GM13977 (cell line): Measurements from ENCODE around the gene RAB10.

ENCODE experiments used
- DNase-seq: peaks from one replicate; pipeline ENCODE4 v3.0.0; 2012; ENCODE audit warnings: low spot score
- in situ Hi-C: fragments of 300-500 bp; cut with MboI; formaldehyde crosslinking; loops from one replicate; pipeline ENCODE4 v1.12.0; 2022; ENCODE audit warnings: low sequenced_read_pairs, low pct_unique_long_range_greater_than_20kb, mixed read lengths, inconsistent platforms; ENCODE audit not compliant: unreplicated experiment
- TF ChIP-seq, protein P1 (sequence below): IDR thresholded peaks from 2 replicates; pipeline ENCODE4 v1.5.1; 2012; ENCODE audit warnings: mild to moderate bottlenecking, control low read depth; ENCODE audit not compliant: insufficient read depth; ENCODE audit errors: extremely low read depth, missing control alignments

The RAB10 gene

DNA sequence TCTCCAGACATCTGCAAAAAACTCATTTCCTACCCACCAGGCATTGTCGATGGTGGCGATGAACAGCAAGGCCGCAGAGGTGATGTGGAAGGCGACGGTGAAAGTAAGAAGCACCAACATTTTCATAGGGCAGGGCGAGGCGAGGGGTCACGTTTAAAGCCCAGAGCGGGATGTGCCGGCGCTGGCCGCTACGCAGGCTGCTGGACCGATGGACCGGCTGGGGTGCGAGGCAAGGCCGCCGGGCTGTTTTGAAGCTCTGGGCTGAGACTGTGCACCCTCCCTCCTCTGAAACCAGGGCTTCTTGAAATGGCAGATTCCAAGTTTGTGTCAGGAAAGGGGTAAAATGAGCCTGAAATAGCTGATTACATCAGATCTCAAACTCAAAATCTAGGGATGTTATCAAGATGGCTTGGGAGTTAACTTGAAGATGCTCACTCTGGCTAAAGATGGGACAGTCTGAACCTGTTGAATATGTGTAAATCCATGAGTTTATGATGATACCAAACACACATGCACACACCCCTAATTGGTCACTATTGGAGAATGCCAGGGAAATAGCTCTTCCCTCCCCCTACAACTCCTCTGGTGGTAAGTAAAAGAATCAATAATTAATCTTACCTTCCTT lies 107.4 kb downstream of the RAB10 start:
- TF ChIP-seq, protein P1, sequence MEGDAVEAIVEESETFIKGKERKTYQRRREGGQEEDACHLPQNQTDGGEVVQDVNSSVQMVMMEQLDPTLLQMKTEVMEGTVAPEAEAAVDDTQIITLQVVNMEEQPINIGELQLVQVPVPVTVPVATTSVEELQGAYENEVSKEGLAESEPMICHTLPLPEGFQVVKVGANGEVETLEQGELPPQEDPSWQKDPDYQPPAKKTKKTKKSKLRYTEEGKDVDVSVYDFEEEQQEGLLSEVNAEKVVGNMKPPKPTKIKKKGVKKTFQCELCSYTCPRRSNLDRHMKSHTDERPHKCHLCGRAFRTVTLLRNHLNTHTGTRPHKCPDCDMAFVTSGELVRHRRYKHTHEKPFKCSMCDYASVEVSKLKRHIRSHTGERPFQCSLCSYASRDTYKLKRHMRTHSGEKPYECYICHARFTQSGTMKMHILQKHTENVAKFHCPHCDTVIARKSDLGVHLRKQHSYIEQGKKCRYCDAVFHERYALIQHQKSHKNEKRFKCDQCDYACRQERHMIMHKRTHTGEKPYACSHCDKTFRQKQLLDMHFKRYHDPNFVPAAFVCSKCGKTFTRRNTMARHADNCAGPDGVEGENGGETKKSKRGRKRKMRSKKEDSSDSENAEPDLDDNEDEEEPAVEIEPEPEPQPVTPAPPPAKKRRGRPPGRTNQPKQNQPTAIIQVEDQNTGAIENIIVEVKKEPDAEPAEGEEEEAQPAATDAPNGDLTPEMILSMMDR = no peak
- in situ Hi-C loops = loop anchor here (10.0 kb wide), 1 partner anchor 146 kb away; no protein-coding TSS in a partner anchor
- no peak for DNase-seq

DNA sequence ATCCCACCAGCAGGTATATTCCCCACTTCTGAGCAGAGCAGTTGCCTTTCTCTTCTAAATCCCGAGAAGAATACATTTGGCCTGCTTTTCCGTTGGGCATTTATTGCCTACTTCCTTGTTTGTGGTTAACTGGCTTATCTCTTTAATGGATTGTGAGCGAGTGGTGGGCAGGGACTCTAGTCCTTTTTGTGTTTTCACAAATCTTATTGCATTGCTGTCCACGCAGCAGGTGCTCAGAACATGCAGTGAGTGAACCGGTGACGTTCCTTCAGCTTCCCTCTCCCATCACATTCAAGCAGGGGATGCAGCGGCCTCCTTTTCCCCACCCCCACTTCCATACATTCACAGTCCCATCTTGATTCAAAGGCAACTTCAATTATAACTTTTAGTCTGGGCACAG lies 110.1 kb downstream of the RAB10 start:
- no peak for DNase-seq
- TF ChIP-seq, protein P1 = no peak
- in situ Hi-C loops = loop anchor here (10.0 kb wide), 1 partner anchor 149 kb away; no protein-coding TSS in a partner anchor

DNA sequence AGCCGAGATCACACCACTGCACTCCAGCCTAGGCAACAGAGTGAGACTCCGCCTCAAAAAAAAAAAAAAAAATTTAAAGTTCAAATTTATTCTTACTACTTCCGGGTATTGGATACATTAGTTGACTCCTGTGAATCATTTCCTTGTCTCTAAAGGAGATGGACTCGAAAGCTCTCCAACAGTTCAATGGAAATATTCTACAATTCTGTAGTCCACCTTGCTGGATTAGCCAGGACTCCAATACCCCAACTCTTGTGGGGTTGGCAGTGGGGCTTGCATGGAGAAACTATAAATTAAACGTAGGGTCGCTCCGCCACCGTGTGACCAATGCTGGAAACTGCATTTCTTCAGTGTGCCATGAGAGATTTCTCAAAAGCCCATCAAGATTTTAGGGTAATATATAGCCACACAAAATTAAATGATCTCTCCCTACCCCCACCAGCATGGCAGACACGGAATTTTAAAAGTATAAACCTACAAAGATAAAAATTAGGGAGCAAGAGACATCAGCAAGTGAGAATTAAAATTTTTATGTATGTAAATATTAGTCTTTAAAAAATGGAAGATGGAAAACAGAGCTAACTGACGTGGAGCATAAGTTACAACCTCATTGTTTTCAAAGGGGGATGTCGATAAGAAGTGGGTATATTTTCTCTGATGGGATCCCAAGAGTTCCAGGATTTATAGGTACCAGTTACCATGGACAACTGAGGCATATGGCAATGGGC lies 111.2 kb downstream of the RAB10 start:
- TF ChIP-seq, protein P1 = peak; percentile 79
- in situ Hi-C loops = loop anchor here (10.0 kb wide), 1 partner anchor 150 kb away; no protein-coding TSS in a partner anchor
- peak; percentile 73 for DNase-seq

DNA sequence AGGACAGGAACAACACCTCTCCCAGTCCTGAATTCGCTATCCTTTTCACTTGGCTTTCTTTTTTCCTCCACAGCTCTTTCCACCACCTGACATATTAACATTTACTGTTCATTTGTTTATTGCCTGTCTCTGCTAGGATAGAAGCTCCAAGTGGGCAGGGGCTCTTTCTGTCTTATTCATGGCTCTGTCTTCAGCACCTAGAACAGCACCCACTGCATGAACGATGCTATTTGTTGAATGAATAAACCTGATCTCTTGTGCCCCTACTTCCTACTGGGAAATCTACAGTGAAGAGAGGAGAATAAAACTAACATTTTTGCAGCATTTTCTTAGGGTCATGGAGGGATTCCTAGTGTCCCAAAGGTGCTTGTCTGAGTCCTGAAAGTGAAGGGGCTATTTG lies 114.6 kb downstream of the RAB10 start:
- in situ Hi-C loops = loop anchor here (10.0 kb wide), 1 partner anchor 154 kb away; no protein-coding TSS in a partner anchor
- DNase-seq = no peak
- TF ChIP-seq, protein P1 = no peak

DNA sequence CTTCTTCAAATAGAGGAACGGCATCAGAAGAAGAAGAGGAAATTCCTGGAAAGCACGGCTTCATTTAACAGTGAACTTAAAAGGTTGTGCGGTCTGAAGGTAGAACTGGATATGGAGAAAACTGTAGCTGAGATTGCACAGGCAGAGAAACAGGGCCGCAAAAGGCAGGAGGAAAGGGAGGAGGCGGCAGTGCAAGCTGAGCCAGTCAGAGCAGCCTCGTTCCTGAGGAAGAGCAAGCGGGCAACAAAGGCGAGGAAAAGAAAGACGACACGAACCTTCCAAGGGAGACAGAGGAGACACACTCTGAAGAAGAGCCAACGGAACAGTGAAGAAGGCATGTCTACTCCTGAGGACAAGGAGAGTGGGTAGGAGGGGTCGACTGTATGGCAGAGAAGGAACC lies 116.4 kb downstream of the RAB10 start:
- DNase-seq = no peak
- TF ChIP-seq, protein P1 = no peak
- in situ Hi-C loops = no loop called here

DNA sequence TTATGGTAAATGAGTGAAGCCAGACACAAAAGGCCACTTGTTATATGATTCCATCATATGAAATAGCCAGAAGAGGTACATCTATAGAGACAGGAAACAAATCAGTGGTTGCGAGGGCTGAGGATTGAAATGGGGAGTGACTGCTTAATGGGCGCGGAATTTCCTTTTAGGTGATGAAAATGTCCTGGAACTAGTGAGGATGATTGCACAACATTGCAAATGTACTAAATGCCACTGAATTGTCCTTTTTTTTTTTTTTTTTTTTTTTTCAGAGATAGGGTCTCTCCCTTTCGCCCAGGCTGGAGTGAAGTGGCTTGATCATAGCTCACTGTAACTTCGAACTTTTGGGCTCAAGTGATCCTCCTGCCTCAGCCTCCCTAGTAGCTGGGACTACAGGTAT lies 123.7 kb downstream of the RAB10 start:
- DNase-seq = no peak
- in situ Hi-C loops = no loop called here
- TF ChIP-seq, protein P1 = no peak
